ENCODE results near the gene CCDC92.

DNA sequence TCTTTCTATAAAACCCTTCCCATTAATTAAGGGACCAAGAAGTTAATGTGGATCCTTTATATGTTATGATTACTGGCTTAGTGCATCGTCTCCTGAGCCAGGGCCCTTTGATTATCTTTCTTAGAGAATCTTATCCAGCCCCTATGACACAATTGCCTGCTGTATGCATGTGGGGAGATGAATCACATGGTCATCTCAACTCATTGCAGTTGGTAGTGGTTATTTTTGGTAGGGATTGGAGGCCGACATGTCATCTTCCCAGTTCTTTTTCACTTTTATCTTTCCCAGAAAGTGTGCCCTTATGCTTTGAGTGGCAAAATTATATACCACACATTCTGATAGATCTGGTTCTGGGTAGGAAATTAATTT lies 26.3 kb upstream of the CCDC92 start:
- TF ChIP-seq, protein P1, sequence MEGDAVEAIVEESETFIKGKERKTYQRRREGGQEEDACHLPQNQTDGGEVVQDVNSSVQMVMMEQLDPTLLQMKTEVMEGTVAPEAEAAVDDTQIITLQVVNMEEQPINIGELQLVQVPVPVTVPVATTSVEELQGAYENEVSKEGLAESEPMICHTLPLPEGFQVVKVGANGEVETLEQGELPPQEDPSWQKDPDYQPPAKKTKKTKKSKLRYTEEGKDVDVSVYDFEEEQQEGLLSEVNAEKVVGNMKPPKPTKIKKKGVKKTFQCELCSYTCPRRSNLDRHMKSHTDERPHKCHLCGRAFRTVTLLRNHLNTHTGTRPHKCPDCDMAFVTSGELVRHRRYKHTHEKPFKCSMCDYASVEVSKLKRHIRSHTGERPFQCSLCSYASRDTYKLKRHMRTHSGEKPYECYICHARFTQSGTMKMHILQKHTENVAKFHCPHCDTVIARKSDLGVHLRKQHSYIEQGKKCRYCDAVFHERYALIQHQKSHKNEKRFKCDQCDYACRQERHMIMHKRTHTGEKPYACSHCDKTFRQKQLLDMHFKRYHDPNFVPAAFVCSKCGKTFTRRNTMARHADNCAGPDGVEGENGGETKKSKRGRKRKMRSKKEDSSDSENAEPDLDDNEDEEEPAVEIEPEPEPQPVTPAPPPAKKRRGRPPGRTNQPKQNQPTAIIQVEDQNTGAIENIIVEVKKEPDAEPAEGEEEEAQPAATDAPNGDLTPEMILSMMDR (IDR thresholded peaks at IDR 0.05): no peak
- TF ChIP-seq POLR2A (IDR thresholded peaks at IDR 0.05) (no peak), POLR2AphosphoS5 (IDR thresholded peaks at IDR 0.05) (no peak), EP300 (IDR thresholded peaks at IDR 0.05; ENCODE audit: low read depth) (no peak)
